NB4 (cell line): ENCODE data around the gene ATAD3A.
"Not testable (repeated sequence)": the region's sequence is repeated elsewhere in the genome, so short reads cannot be mapped to it uniquely, and the experiment has no call there.

Source experiments
- MAX ChIP-seq: IDR thresholded peaks from 2 replicates; pipeline ENCODE4 v1.6.1; 2011; ENCODE audit warnings: low read depth, low read length
- POLR2A ChIP-seq: IDR thresholded peaks from 2 replicates; pipeline ENCODE4 v1.6.1; 2011; ENCODE audit warnings: mild to moderate bottlenecking; ENCODE audit not compliant: insufficient read length; ENCODE audit errors: extremely low read depth
- TF ChIP-seq, protein P1 (sequence below): IDR thresholded peaks from one replicate; pipeline ENCODE4 v1.5.1; 2012; ENCODE audit warnings: low read depth, low read length

DNA sequence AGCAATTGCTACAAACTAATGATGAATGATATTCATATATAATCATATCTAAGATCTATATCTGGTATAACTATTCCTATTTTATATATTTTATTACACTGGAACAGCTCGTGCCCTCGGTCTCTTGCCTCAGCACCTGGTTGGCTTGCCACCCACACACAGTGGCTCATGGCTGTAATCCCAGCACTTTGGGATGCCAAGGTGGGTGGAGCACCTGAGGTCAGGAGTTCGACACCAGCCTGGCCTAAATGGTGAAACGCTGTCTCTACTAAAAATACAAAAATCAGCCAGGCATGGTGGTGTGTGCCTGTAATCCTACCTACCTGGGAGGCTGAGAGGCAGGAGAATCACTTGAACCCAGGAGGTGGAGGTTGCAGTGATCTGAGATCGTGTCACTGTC lies 6.2 kb upstream of the ATAD3A start:
- TF ChIP-seq, protein P1, sequence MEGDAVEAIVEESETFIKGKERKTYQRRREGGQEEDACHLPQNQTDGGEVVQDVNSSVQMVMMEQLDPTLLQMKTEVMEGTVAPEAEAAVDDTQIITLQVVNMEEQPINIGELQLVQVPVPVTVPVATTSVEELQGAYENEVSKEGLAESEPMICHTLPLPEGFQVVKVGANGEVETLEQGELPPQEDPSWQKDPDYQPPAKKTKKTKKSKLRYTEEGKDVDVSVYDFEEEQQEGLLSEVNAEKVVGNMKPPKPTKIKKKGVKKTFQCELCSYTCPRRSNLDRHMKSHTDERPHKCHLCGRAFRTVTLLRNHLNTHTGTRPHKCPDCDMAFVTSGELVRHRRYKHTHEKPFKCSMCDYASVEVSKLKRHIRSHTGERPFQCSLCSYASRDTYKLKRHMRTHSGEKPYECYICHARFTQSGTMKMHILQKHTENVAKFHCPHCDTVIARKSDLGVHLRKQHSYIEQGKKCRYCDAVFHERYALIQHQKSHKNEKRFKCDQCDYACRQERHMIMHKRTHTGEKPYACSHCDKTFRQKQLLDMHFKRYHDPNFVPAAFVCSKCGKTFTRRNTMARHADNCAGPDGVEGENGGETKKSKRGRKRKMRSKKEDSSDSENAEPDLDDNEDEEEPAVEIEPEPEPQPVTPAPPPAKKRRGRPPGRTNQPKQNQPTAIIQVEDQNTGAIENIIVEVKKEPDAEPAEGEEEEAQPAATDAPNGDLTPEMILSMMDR = not testable (repeated sequence)
- TF ChIP-seq POLR2A, MAX: not testable (repeated sequence)
